GM21447 (cell line): ENCODE data around the gene ZDHHC7.

Experiments used
- ATAC-seq: cut with Tn5 transposase; IDR thresholded peaks from one replicate; pipeline ENCODE4 v1.9.1; 2021; ENCODE audit not compliant: unreplicated experiment

The ZDHHC7 gene

GRCh38 chr16:84925092-84925772, 86.1 kb downstream of the ZDHHC7 start:
- no peak for ATAC-seq

GRCh38 chr16:84924331-84925091, 86.8 kb downstream of the ZDHHC7 start:
- ATAC-seq: no peak
